HG02981 (cell line): ENCODE measurements around the gene RASIP1.
"Not testable (repeated sequence)": the region's sequence is repeated elsewhere in the genome, so short reads cannot be mapped to it uniquely, and the experiment has no call there.

ENCODE experiments used
- ATAC-seq: cut with Tn5 transposase; IDR thresholded peaks from one replicate; pipeline ENCODE4 v1.9.1; 2021; ENCODE audit warnings: mild to moderate bottlenecking, moderate library complexity; ENCODE audit not compliant: unreplicated experiment

RASIP1 gene

GRCh38 chr19:48713041-48713863, 27.2 kb downstream of the RASIP1 start:
- no peak for ATAC-seq

- ATAC-seq: no peak
These were observed 29.2 kb downstream of the RASIP1 start for GRCh38 chr19:48711106-48711662.

GRCh38 chr19:48708471-48708870, 31.9 kb downstream of the RASIP1 start:
- no peak for ATAC-seq

GRCh38 chr19:48705431-48705830, 35.0 kb downstream of the RASIP1 start:
- ATAC-seq: no peak

GRCh38 chr19:48703316-48703715, 37.1 kb downstream of the RASIP1 start:
- ATAC-seq: no peak

GRCh38 chr19:48702701-48703100, 37.7 kb downstream of the RASIP1 start:
- no peak for ATAC-seq

GRCh38 chr19:48698046-48698445, 42.4 kb downstream of the RASIP1 start:
- ATAC-seq: no peak

GRCh38 chr19:48696353-48697010, 43.9 kb downstream of the RASIP1 start:
- no peak for ATAC-seq

GRCh38 chr19:48695743-48696352, 44.6 kb downstream of the RASIP1 start, which contains the start of gene FUT2:
TSS of gene FUT2 (plus strand) at chr19:48695971. CDS start at chr19:48702957, 6,986 bp downstream.
- no peak for ATAC-seq

- ATAC-seq: not testable (repeated sequence)
These were observed 46.8 kb downstream of the RASIP1 start for GRCh38 chr19:48693629-48694028.

GRCh38 chr19:48689449-48689848, 51.0 kb downstream of the RASIP1 start:
- ATAC-seq: no peak

GRCh38 chr19:48687776-48688175, 52.6 kb downstream of the RASIP1 start:
- ATAC-seq: no peak

GRCh38 chr19:48686637-48687036, 53.8 kb downstream of the RASIP1 start:
- not testable (repeated sequence) for ATAC-seq

- no peak for ATAC-seq
These were observed 54.3 kb downstream of the RASIP1 start for GRCh38 chr19:48686088-48686487.

GRCh38 chr19:48685583-48685982, 54.8 kb downstream of the RASIP1 start:
- ATAC-seq: no peak

- no peak for ATAC-seq
These were observed 57.1 kb downstream of the RASIP1 start for GRCh38 chr19:48683349-48683748.

- no peak for ATAC-seq
These were observed 59.3 kb downstream of the RASIP1 start for GRCh38 chr19:48681127-48681470.

- no peak for ATAC-seq
These were observed 59.8 kb downstream of the RASIP1 start for GRCh38 chr19:48680436-48681126.

- not testable (repeated sequence) for ATAC-seq
These were observed 60.4 kb downstream of the RASIP1 start for GRCh38 chr19:48680006-48680405.

GRCh38 chr19:48678201-48678600, 62.2 kb downstream of the RASIP1 start:
- ATAC-seq: no peak

GRCh38 chr19:48676887-48677286, 63.5 kb downstream of the RASIP1 start:
- ATAC-seq: no peak
